ENCODE results near the gene LCN6. TPM values are rescaled to one million over a fixed set of nuclear protein-coding genes. Genes with fewer than 3 reads are reported as not detected.

Gene LCN6
- polyA plus RNA-seq, 3 donors: not detected

DNA sequence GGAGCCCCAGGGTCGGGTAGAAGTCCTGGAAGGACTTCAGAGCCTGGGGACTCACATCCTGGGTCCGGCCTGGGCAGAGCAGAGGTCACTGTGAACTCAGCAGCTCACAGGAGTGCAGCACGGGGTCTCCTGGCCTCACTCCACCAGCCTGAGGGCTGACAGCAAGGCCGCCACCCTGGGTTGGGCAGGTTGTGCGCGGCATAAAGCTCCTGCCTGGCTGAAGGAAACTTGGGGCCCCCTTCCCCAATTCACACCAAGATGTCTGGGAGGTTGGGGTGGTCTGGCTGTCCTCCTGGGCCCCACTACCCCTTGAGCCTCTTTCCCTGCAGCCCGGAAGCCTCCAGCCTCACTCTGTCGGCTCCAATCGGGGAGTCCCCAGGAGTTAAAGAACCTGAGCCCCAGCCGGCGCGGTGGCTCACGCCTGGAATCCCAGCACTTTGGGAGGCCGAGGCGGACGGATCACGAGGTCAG is 13.9 kb upstream of the LCN6 start:
- Mint-ChIP-seq H3K27ac (no peak overlapping the region), H3K4me1 (peaks cover 13% of the 10 kb centered on the region), H3K27me3 (ENCODE audit: low read depth in 3 of 3) (peaks cover 5 to 15% (median 14%) of the 10 kb centered on the region in 3 donors), H3K36me3 (no peaks in the 10 kb centered on the region), H3K9me3 (peaks cover 0 to 2% (median 0%) of the 10 kb centered on the region in 7 donors), H3K4me3 (no peak overlapping the region)
- no peaks in the 10 kb centered on the region for H3K79me2 ChIP-seq (ENCODE audit: insufficient read depth, low read length)
- H3K27ac ChIP-seq (ENCODE audit: low read depth in 1 of 2, low read length in 2 of 2): no peak overlapping the region
- WGBS (ENCODE audit: insufficient coverage): 87% methylated on average over 10 of the region's 17 CpGs
- no peak for DNase-seq
- H3K9ac ChIP-seq (ENCODE audit: insufficient read depth, low read length, poor library complexity, severe bottlenecking): no peak overlapping the region
- no peak overlapping the region for H3K4me2 ChIP-seq (replicated peaks; ENCODE audit: extremely low read depth, low read length, poor library complexity, severe bottlenecking)
- no peaks in the 10 kb centered on the region for H3K36me3 ChIP-seq (replicated peaks in 1 of 2; ENCODE audit: control insufficient read depth in 1 of 2, insufficient read depth in 2 of 2, low read length in 2 of 2)
- H3K4me1 ChIP-seq (ENCODE audit: control insufficient read depth in 1 of 2, insufficient read depth in 2 of 2, low read length in 2 of 2): no peaks in the 10 kb centered on the region
- H3K9me3 ChIP-seq (replicated peaks in 1 of 2; ENCODE audit: control insufficient read depth in 1 of 2, insufficient read depth in 1 of 2, low read length in 2 of 2): no peaks in the 10 kb centered on the region
- no peak overlapping the region for H3K4me3 ChIP-seq (replicated peaks in 1 of 3; ENCODE audit: low read depth in 2 of 3, low read length in 3 of 3)
- TF ChIP-seq, protein P1, sequence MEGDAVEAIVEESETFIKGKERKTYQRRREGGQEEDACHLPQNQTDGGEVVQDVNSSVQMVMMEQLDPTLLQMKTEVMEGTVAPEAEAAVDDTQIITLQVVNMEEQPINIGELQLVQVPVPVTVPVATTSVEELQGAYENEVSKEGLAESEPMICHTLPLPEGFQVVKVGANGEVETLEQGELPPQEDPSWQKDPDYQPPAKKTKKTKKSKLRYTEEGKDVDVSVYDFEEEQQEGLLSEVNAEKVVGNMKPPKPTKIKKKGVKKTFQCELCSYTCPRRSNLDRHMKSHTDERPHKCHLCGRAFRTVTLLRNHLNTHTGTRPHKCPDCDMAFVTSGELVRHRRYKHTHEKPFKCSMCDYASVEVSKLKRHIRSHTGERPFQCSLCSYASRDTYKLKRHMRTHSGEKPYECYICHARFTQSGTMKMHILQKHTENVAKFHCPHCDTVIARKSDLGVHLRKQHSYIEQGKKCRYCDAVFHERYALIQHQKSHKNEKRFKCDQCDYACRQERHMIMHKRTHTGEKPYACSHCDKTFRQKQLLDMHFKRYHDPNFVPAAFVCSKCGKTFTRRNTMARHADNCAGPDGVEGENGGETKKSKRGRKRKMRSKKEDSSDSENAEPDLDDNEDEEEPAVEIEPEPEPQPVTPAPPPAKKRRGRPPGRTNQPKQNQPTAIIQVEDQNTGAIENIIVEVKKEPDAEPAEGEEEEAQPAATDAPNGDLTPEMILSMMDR (IDR thresholded peaks at IDR 0.05): no peak
- no peaks in the 10 kb centered on the region for H4K20me1 ChIP-seq (ENCODE audit: insufficient read depth, low read length)
- H3K27me3 ChIP-seq (ENCODE audit: control insufficient read depth in 2 of 2, insufficient read depth in 2 of 2, low read length in 2 of 2): no peaks in the 10 kb centered on the region
- no peak overlapping the region for H2AFZ ChIP-seq (ENCODE audit: insufficient read depth, low read depth, low read length, poor library complexity, severe bottlenecking)
- intact Hi-C loops (cut with micrococcal nuclease): no loop called here

DNA sequence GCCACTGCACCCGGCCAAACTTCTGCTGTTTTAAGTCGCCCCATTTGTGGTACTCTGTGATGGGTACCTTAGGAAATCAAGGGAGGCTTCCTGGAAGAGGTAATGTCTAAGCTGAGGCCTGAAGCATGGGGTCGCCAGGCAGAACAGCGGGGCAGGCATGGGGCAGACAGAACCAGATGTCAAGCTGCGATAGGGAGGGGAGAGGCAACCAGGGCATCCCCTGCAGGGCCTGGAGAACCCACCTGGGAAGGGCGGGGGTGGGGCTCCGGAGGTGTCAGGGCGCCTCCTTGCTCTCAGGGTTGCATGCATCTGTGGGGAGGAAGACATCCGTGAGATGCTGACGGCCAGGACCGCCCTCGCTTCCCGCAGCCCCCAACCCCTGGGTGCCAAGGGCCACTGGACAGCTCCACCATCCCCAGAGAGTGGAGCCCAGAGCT is 13.2 kb upstream of the LCN6 start:
- no peaks in the 10 kb centered on the region for H3K36me3 ChIP-seq (replicated peaks in 1 of 2; ENCODE audit: control insufficient read depth in 1 of 2, insufficient read depth in 2 of 2, low read length in 2 of 2)
- no peak for DNase-seq
- peaks cover 0 to 5% (median 3%) of the 10 kb centered on the region in 7 donors for H3K9me3 Mint-ChIP-seq
- H3K36me3 Mint-ChIP-seq: no peaks in the 10 kb centered on the region
- H2AFZ ChIP-seq (ENCODE audit: insufficient read depth, low read depth, low read length, poor library complexity, severe bottlenecking): no peak overlapping the region
- no peaks in the 10 kb centered on the region for H3K27me3 ChIP-seq (ENCODE audit: control insufficient read depth in 2 of 2, insufficient read depth in 2 of 2, low read length in 2 of 2)
- no peak overlapping the region for H3K4me2 ChIP-seq (replicated peaks; ENCODE audit: extremely low read depth, low read length, poor library complexity, severe bottlenecking)
- TF ChIP-seq, protein P1 (IDR thresholded peaks at IDR 0.05): no peak
- 97% methylated on average over 7 of the region's 13 CpGs for WGBS (ENCODE audit: insufficient coverage)
- H3K79me2 ChIP-seq (ENCODE audit: insufficient read depth, low read length): no peaks in the 10 kb centered on the region
- H3K4me1 ChIP-seq (ENCODE audit: control insufficient read depth in 1 of 2, insufficient read depth in 2 of 2, low read length in 2 of 2): no peaks in the 10 kb centered on the region
- H3K27ac Mint-ChIP-seq: no peak overlapping the region
- H4K20me1 ChIP-seq (ENCODE audit: insufficient read depth, low read length): no peaks in the 10 kb centered on the region
- no peak overlapping the region for H3K9ac ChIP-seq (ENCODE audit: insufficient read depth, low read length, poor library complexity, severe bottlenecking)
- H3K27ac ChIP-seq (ENCODE audit: low read depth in 1 of 2, low read length in 2 of 2): no peak overlapping the region
- H3K4me3 ChIP-seq (replicated peaks in 1 of 3; ENCODE audit: low read depth in 2 of 3, low read length in 3 of 3): no peak overlapping the region
- H3K4me3 Mint-ChIP-seq: no peak overlapping the region
- H3K4me1 Mint-ChIP-seq: peaks cover 9% of the 10 kb centered on the region
- peaks cover 3 to 13% (median 8%) of the 10 kb centered on the region in 3 donors for H3K27me3 Mint-ChIP-seq (ENCODE audit: low read depth in 3 of 3)
- H3K9me3 ChIP-seq (replicated peaks in 1 of 2; ENCODE audit: control insufficient read depth in 1 of 2, insufficient read depth in 1 of 2, low read length in 2 of 2): peaks cover 0 to under 1% of the 10 kb centered on the region in 2 donors
- intact Hi-C loops (cut with micrococcal nuclease): no loop called here

All from CD14-positive monocyte (primary cell).